H1 (cell line): ENCODE data around the gene DNAJA1. TPM values are rescaled to one million over a fixed set of nuclear protein-coding genes. Genes with fewer than 3 reads are reported as not detected.

Source experiments
- CTCF ChIA-PET: fragments of 300-600 bp; sonication (Branson Sonifier 250); formaldehyde crosslinking; loops from one replicate; lab custom pipeline; 2021; ENCODE audit not compliant: partially characterized antibody; lab: Charles Lee
- POLR2A ChIA-PET: fragments of 300-600 bp; sonication (Branson Sonifier 250); formaldehyde crosslinking; loops from one replicate; lab custom pipeline; 2021; ENCODE audit warnings: inconsistent platforms; ENCODE audit not compliant: partially characterized antibody; lab: Charles Lee
- DNase-seq, 2 experiments: peaks; one replicate each; pipeline versions ENCODE4 v3.0.0 to v3.0.0-alpha.2; 2010 to 2022; ENCODE audit warnings: low spot score in 2 of 2, low read depth in 1 of 2, mixed read lengths in 1 of 2
- FAIRE-seq: peaks from 2 replicates; lab custom pipeline; 2011; peaks lifted over from hg19 to GRCh38; lab: Jason Lieb, UNC
- H2AFZ ChIP-seq: 2 replicates; pipeline ENCODE4 v1.8.1; 2012; ENCODE audit warnings: low read length, inconsistent platforms
- H2AK5ac ChIP-seq: 2 replicates; pipeline ENCODE4 v1.6.1; 2013; ENCODE audit warnings: low read depth, low read length
- H2BK120ac ChIP-seq: replicated peaks from 2 replicates; pipeline ENCODE3; 2013; ENCODE audit warnings: low read depth, low read length, inconsistent platforms
- H2BK12ac ChIP-seq: 2 replicates; pipeline ENCODE4 v1.6.1; 2013; ENCODE audit warnings: low read depth, low read length
- H2BK15ac ChIP-seq: 2 replicates; pipeline ENCODE4 v1.6.1; 2013; ENCODE audit warnings: low read length
- H2BK20ac ChIP-seq: 2 replicates; pipeline ENCODE4 v1.6.1; 2013; ENCODE audit warnings: low read length
- H2BK5ac ChIP-seq: 2 replicates; pipeline ENCODE4 v1.6.1; 2013; ENCODE audit warnings: low read depth, low read length
- H3K14ac ChIP-seq: 2 replicates; pipeline ENCODE4 v1.6.1; 2013; ENCODE audit warnings: inconsistent platforms; ENCODE audit not compliant: insufficient read length
- H3K18ac ChIP-seq: 2 replicates; pipeline ENCODE4 v1.6.1; 2013; ENCODE audit warnings: low read length; ENCODE audit errors: extremely low read depth
- H3K23ac ChIP-seq: 2 replicates; pipeline ENCODE4 v1.6.1; 2013; ENCODE audit warnings: inconsistent platforms; ENCODE audit not compliant: insufficient read length
- H3K23me2 ChIP-seq: 2 replicates; pipeline ENCODE4 v1.6.1; 2013; ENCODE audit warnings: low read depth, low read length
- H3K27ac ChIP-seq: 2 replicates; pipeline ENCODE4 v1.6.1; 2011; ENCODE audit warnings: low read depth, low read length, inconsistent platforms
- H3K27me3 ChIP-seq, 4 experiments: replicated peaks in 1 of 4; 1 replicate in 1 of 4; 2 replicates in 3 of 4; pipeline versions ENCODE4 v1.6.1 to v1.8.1; 2011 to 2013; ENCODE audit warnings: low read length in 3 of 4, mild to moderate bottlenecking in 3 of 4, inconsistent platforms in 2 of 4, mixed read lengths in 2 of 4, moderate library complexity in 1 of 4; ENCODE audit not compliant: control insufficient read depth in 3 of 4, insufficient read depth in 3 of 4; ENCODE audit errors: extremely low read depth in 1 of 4
- H3K36me3 ChIP-seq, 4 experiments: 2 replicates each; pipeline versions ENCODE4 v1.6.1 to v1.8.1; 2011 to 2013; ENCODE audit warnings: mild to moderate bottlenecking in 4 of 4, low read length in 3 of 4, moderate library complexity in 2 of 4, control low read depth in 1 of 4, inconsistent platforms in 1 of 4; ENCODE audit not compliant: insufficient read depth in 4 of 4, control insufficient read depth in 2 of 4
- H3K4ac ChIP-seq: replicated peaks from 2 replicates; pipeline ENCODE3; 2013; ENCODE audit warnings: low read length, low read depth, mixed read lengths, inconsistent platforms; ENCODE audit not compliant: insufficient read length
- H3K4me1 ChIP-seq, 4 experiments: replicated peaks in 1 of 4; 1 replicate in 1 of 4; 2 replicates in 3 of 4; pipeline versions ENCODE4 v1.6.1 to v1.8.1; 2011 to 2013; ENCODE audit warnings: low read length in 3 of 4, inconsistent platforms in 2 of 4, mixed read lengths in 1 of 4; ENCODE audit not compliant: insufficient read depth in 4 of 4, control insufficient read depth in 3 of 4
- H3K4me2 ChIP-seq, 2 experiments: 2 replicates each; pipeline versions ENCODE4 v1.6.1 to v1.8.1; 2011 to 2013; ENCODE audit warnings: low read depth in 2 of 2, low read length in 2 of 2, control low read depth in 1 of 2, inconsistent platforms in 1 of 2, mild to moderate bottlenecking in 1 of 2; ENCODE audit not compliant: insufficient read depth in 1 of 2
- H3K4me3 ChIP-seq, 4 experiments: fragments of 200-600, 300-600 bp in 1 of 4; sonication (generic), shearing (Covaris generic), sonication (Bioruptor Twin) in 1 of 4; 2 replicates each; pipeline versions ENCODE4 v1.5.1 to v1.8.1; 2011 to 2016; ENCODE audit warnings: low read length in 4 of 4, low read depth in 3 of 4, control low read depth in 2 of 4, inconsistent platforms in 2 of 4, mild to moderate bottlenecking in 2 of 4, mixed read lengths in 1 of 4, moderate library complexity in 1 of 4; ENCODE audit not compliant: insufficient read depth in 2 of 4; ENCODE audit errors: extremely low read depth in 1 of 4
- H3K56ac ChIP-seq: replicated peaks from 2 replicates; pipeline ENCODE3; 2013; ENCODE audit warnings: low read depth, mild to moderate bottlenecking, mixed read lengths, low read length, inconsistent platforms; ENCODE audit not compliant: insufficient read length
- H3K79me1 ChIP-seq: 2 replicates; pipeline ENCODE4 v1.6.1; 2013; ENCODE audit warnings: low read depth, low read length, control low read depth
- H3K79me2 ChIP-seq, 2 experiments: 2 replicates each; pipeline versions ENCODE4 v1.6.1 to v1.8.1; 2012 to 2013; ENCODE audit warnings: low read length in 2 of 2, mild to moderate bottlenecking in 2 of 2, inconsistent platforms in 1 of 2; ENCODE audit not compliant: insufficient read depth in 2 of 2, control insufficient read depth in 1 of 2
- H3K9ac ChIP-seq, 4 experiments: replicated peaks in 1 of 4; 1 replicate in 1 of 4; 2 replicates in 3 of 4; pipeline versions ENCODE4 v1.6.1 to v1.8.1; 2011 to 2013; ENCODE audit warnings: low read depth in 3 of 4, low read length in 3 of 4, control low read depth in 2 of 4, mild to moderate bottlenecking in 2 of 4, moderate library complexity in 2 of 4, inconsistent platforms in 1 of 4; ENCODE audit errors: extremely low read depth in 1 of 4
- H3K9me3 ChIP-seq, 2 experiments: 2 replicates each; pipeline versions ENCODE4 v1.6.1 to v1.8.1; 2012 to 2013; ENCODE audit warnings: mild to moderate bottlenecking in 2 of 2, moderate library complexity in 2 of 2, control low read depth in 1 of 2, inconsistent platforms in 1 of 2, low read depth in 1 of 2, low read length in 1 of 2, mixed read lengths in 1 of 2; ENCODE audit not compliant: insufficient read depth in 2 of 2
- H4K20me1 ChIP-seq, 2 experiments: replicated peaks in 1 of 2; 2 replicates each; pipeline versions ENCODE3 to v1.8.1; 2011 to 2013; ENCODE audit warnings: inconsistent platforms in 2 of 2, low read length in 2 of 2, mild to moderate bottlenecking in 1 of 2; ENCODE audit not compliant: insufficient read depth in 2 of 2, control insufficient read depth in 1 of 2
- H4K5ac ChIP-seq: 2 replicates; pipeline ENCODE4 v1.6.1; 2013; ENCODE audit warnings: low read length, low read depth, mixed read lengths, inconsistent platforms; ENCODE audit not compliant: insufficient read length
- H4K8ac ChIP-seq: 2 replicates; pipeline ENCODE4 v1.8.0; 2013; ENCODE audit warnings: mild to moderate bottlenecking, moderate library complexity, low read length, inconsistent platforms; ENCODE audit not compliant: insufficient read depth; ENCODE audit errors: extremely low read depth
- H4K91ac ChIP-seq: replicated peaks from 2 replicates; pipeline ENCODE3; 2013; ENCODE audit warnings: low read length, mixed read lengths, inconsistent platforms; ENCODE audit not compliant: insufficient read length
- BRCA1 ChIP-seq: IDR thresholded peaks from 2 replicates; pipeline ENCODE4 v1.6.1; 2012; ENCODE audit warnings: low read depth, low read length, improper control_type of control experiment
- CEBPB ChIP-seq: IDR thresholded peaks from 2 replicates; pipeline ENCODE4 v1.6.1; 2012; ENCODE audit warnings: low read depth, low read length
- CTBP2 ChIP-seq: IDR thresholded peaks from 2 replicates; pipeline ENCODE4 v1.7.0; 2011; ENCODE audit warnings: borderline replicate concordance, mild to moderate bottlenecking, moderate library complexity, mixed read lengths, low read length; ENCODE audit not compliant: insufficient read depth, insufficient read length
- GABPA ChIP-seq: IDR thresholded peaks from 2 replicates; pipeline ENCODE4 v1.6.1; 2011; ENCODE audit warnings: mild to moderate bottlenecking, low read length, moderate library complexity, borderline replicate concordance; ENCODE audit not compliant: insufficient read depth
- KDM4A ChIP-seq: IDR thresholded peaks from one replicate; pipeline ENCODE4 v1.7.1; 2012; ENCODE audit warnings: low read depth, mild to moderate bottlenecking, moderate library complexity, low read length, inconsistent platforms; ENCODE audit not compliant: severe bottlenecking
- NRF1 ChIP-seq: IDR thresholded peaks from 2 replicates; pipeline ENCODE4 v1.6.1; 2011; ENCODE audit warnings: mild to moderate bottlenecking, low read depth, low read length, improper control_type of control experiment
- RBBP5 ChIP-seq: IDR thresholded peaks from 2 replicates; pipeline ENCODE4 v1.7.1; 2012; ENCODE audit warnings: low read depth, mild to moderate bottlenecking, inconsistent platforms, low read length, moderate library complexity, borderline replicate concordance
- WGBS, 2 experiments: shearing (Covaris generic) in 1 of 2; methylation state at CpG; one replicate each; pipeline versions ENCODE4 v1.1.6 to v1.1.7; 2013 to 2015; ENCODE audit warnings: low lambda C conversion rate in 2 of 2, mixed read lengths in 2 of 2, inconsistent platforms in 1 of 2, low coverage in 1 of 2, missing lambda C conversion rate in 1 of 2; ENCODE audit not compliant: insufficient replicate concordance in 2 of 2, insufficient coverage in 1 of 2, insufficient read length in 1 of 2; ENCODE audit errors: extremely low coverage in 1 of 2, missing lambda C conversion rate in 1 of 2; 5-methylcytosine and 5-hydroxymethylcytosine counted together
- polyA plus RNA-seq, 7 experiments: library from polyadenylated mRNA; depleted of rRNA in 3 of 7; stranded (reverse) in 5 of 7; unstranded in 2 of 7; fragments of >200 nt in 5 of 7; fragments of 200-250 nt in 2 of 7; gene quantifications; 1 replicate in 5 of 7; 2 replicates in 1 of 7; 4 replicates in 1 of 7; pipeline versions ENCODE4 v1.2.1 to v1.2.3, GENCODE V29; 2011 to 2013; ENCODE audit warnings: missing spikeins in 2 of 7, mixed read lengths in 2 of 7
- total RNA-seq: library from RNA; stranded (reverse); fragmentation: NEBNext Ultra II Directional; extraction: Animal tissue kit (Norgen Biotek cat#: 25700); gene quantifications from 2 replicates; pipeline ENCODE4 v1.2.1, GENCODE V29; 2021

DNAJA1 gene
- total and polyA plus RNA-seq, 2 of the 8 experiments (the other 6 are each of a cell fraction or from before 2014, with no cell fraction given): 54.4 to 159 TPM

GRCh38 chr9:33042473-33042872 lies 17.4 kb downstream of the DNAJA1 start:
- no peak overlapping the region for H2BK120ac ChIP-seq
- H3K79me1 ChIP-seq: no peaks in the 10 kb centered on the region
- POLR2A ChIA-PET: interaction anchor here (1.5 to 5.7 kb wide), 6 partner anchors 8 to 206 kb away, joined by 4 to 78 read pairs (median 10); partner anchors contain the start of gene DNAJA1
- H3K4me3 ChIP-seq: no peak overlapping the region
- H3K56ac ChIP-seq: no peak overlapping the region
- no peak overlapping the region for H2BK15ac ChIP-seq
- no peak overlapping the region for H3K9ac ChIP-seq
- DNase-seq (no peak), FAIRE-seq (no peak)
- no peak overlapping the region for H4K8ac ChIP-seq
- H3K14ac ChIP-seq: no peak overlapping the region
- peaks cover 3 to 40% (median 22%) of the 10 kb centered on the region in 4 experiments for H3K36me3 ChIP-seq
- H2BK12ac ChIP-seq: no peak overlapping the region
- no peaks in the 10 kb centered on the region for H3K9me3 ChIP-seq
- no peak overlapping the region for H3K27ac ChIP-seq
- H4K91ac ChIP-seq: no peak overlapping the region
- no peak overlapping the region for H3K4ac ChIP-seq
- 91% methylated on average over 8 of the region's 8 CpGs; no CpG with 5 or more reads in 1 of the 2 experiments for WGBS, 2 experiments
- CTCF ChIA-PET: no interaction called here
- no peak overlapping the region for H2BK20ac ChIP-seq
- H3K18ac ChIP-seq: no peak overlapping the region
- no peak overlapping the region for H2AFZ ChIP-seq
- H3K27me3 ChIP-seq: no peaks in the 10 kb centered on the region
- H3K4me2 ChIP-seq: no peak overlapping the region; a peak in 1 of 4 replicates
- H4K20me1 ChIP-seq: peaks cover 0 to 3% of the 10 kb centered on the region in 2 experiments
- H3K23me2 ChIP-seq: 0 out of 2 replicates have a peak, but pooled peaks cover 3% of the 10 kb centered on the region
- peaks cover 0 to 8% (median 3%) of the 10 kb centered on the region in 4 experiments; a peak in 4 of 7 replicates for H3K4me1 ChIP-seq
- no peak overlapping the region for H2BK5ac ChIP-seq
- no peak overlapping the region for H3K23ac ChIP-seq
- TF ChIP-seq CTBP2: no peak
- TF ChIP-seq KDM4A: no peak
- no peak for TF ChIP-seq BRCA1
- TF ChIP-seq RBBP5: no peak
- no peak for TF ChIP-seq NRF1
- TF ChIP-seq CEBPB: no peak
- no peak for TF ChIP-seq GABPA
- H4K5ac ChIP-seq: no peak overlapping the region
- no peaks in the 10 kb centered on the region for H3K79me2 ChIP-seq
- no peak overlapping the region for H2AK5ac ChIP-seq
